ENCODE results near the gene TRIML2. TPM values are rescaled to one million over a fixed set of nuclear protein-coding genes. Genes with fewer than 3 reads are reported as not detected.

Gene TRIML2
- polyA plus RNA-seq, 1 donor (not counting 4 experiments of a cell fraction or from before 2014, with no cell fraction given): 46.9 TPM

DNA sequence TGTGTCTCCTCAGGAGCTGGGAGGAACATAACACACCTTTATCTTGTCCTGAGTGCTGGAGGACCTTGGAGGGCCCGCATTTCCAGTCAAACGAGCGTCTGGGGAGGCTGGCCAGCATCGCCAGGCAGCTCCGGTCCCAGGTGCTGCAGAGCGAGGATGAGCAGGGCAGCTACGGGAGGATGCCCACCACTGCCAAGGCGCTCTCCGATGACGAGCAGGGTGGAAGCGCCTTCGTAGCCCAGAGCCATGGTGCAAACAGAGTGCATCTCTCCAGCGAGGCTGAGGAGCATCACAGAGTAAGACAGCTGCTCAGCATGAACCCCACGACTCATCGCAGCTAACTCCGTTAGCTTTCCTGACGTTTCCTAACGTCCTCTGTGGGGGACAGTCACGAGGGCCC is 30.3 kb upstream of the TRIML2 start:
- dilution Hi-C loops (cut with MboI; ENCODE audit: extremely low pct_ligation_motif_present, low sequenced_read_pairs): no loop called here
- Histone ChIP-seq H3K4me1 (ENCODE audit: control insufficient read depth, extremely low read depth, insufficient read depth, low read length) (no peaks in the 10 kb centered on the region), H3K9me1 (ENCODE audit: control insufficient read depth, extremely low read depth, insufficient read depth, low read length) (no peaks in the 10 kb centered on the region), H3K27ac (ENCODE audit: control insufficient read depth, insufficient read depth, low read length) (no peak overlapping the region), H3K9me3 (ENCODE audit: control insufficient read depth, low read depth, low read length) (no peaks in the 10 kb centered on the region), H2AFZ (ENCODE audit: control insufficient read depth, low read length) (no peak overlapping the region), H3K9ac (ENCODE audit: control insufficient read depth, extremely low read depth, insufficient read depth, low read length) (no peak overlapping the region), H4K20me1 (ENCODE audit: control insufficient read depth, extremely low read depth, insufficient read depth, low read length) (no peaks in the 10 kb centered on the region), H3K27me3 (ENCODE audit: control insufficient read depth, extremely low read depth, insufficient read depth, low read length) (no peaks in the 10 kb centered on the region), H3K4me2 (ENCODE audit: control insufficient read depth, extremely low read depth, insufficient read depth, low read depth, low read length) (no peak overlapping the region), H3K79me2 (ENCODE audit: control insufficient read depth, insufficient read depth, low read length) (no peaks in the 10 kb centered on the region), H3K4me3 (ENCODE audit: control insufficient read depth in 2 of 3, extremely low read depth in 1 of 3, insufficient read depth in 2 of 3, low read depth in 1 of 3, low read length in 3 of 3) (no peak overlapping the region), H3K36me3 (ENCODE audit: control insufficient read depth in 2 of 2, extremely low read depth in 1 of 2, insufficient read depth in 2 of 2, low read length in 2 of 2) (no peaks in the 10 kb centered on the region)
- FAIRE-seq: no peak
- no peak for TF ChIP-seq EZH2 (IDR thresholded peaks at IDR 0.05; ENCODE audit: low read length)
- TF ChIP-seq, protein P1, sequence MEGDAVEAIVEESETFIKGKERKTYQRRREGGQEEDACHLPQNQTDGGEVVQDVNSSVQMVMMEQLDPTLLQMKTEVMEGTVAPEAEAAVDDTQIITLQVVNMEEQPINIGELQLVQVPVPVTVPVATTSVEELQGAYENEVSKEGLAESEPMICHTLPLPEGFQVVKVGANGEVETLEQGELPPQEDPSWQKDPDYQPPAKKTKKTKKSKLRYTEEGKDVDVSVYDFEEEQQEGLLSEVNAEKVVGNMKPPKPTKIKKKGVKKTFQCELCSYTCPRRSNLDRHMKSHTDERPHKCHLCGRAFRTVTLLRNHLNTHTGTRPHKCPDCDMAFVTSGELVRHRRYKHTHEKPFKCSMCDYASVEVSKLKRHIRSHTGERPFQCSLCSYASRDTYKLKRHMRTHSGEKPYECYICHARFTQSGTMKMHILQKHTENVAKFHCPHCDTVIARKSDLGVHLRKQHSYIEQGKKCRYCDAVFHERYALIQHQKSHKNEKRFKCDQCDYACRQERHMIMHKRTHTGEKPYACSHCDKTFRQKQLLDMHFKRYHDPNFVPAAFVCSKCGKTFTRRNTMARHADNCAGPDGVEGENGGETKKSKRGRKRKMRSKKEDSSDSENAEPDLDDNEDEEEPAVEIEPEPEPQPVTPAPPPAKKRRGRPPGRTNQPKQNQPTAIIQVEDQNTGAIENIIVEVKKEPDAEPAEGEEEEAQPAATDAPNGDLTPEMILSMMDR (optimal IDR thresholded peaks at IDR 0.05 in 1 of 3, IDR thresholded peaks at IDR 0.05 in 1 of 3, conservative IDR thresholded peaks at IDR 0.05 in 1 of 3; ENCODE audit: extremely low read depth in 1 of 3, insufficient read depth in 2 of 3, low read length in 3 of 3): no peak
- no peak for DNase-seq (ENCODE audit: low read depth, low spot score)

DNA sequence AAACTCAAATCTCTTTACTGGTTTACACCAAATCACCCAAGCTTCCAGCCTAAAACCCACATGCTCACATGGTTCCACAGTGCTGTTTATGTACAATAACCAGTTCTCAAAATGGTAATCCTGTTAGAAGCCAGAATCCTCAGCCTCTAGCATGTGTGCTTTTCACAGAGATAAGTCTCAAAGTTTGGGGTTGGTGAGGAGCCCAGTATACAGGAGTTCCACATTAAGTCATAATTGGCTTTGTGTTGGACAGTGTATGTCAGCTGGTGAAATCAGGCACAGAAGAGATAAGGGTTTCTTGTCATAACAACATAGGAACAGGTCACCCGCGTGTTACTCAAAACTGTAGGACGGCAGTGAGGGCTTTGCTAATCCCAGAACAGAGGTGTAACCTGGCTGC is 29.7 kb upstream of the TRIML2 start, which contains the start of gene TRIML1:
Gene TRIML1, plus strand, starts transcription at position 301 of the 400 bp plus-strand sequence. CDS start 118 bp downstream, outside the sequence.
- H2AFZ ChIP-seq (ENCODE audit: control insufficient read depth, low read length): no peak within 1 kb of the TSS
- dilution Hi-C loops (cut with MboI; ENCODE audit: extremely low pct_ligation_motif_present, low sequenced_read_pairs): no loop called here

More for the DNA sequence above, 29.7 kb upstream of the TRIML2 start, which contains the start of gene TRIML1:
- Histone ChIP-seq H3K27ac (ENCODE audit: control insufficient read depth, insufficient read depth, low read length) (no peak within 1 kb of the TSS), H3K36me3 (ENCODE audit: control insufficient read depth in 2 of 2, extremely low read depth in 1 of 2, insufficient read depth in 2 of 2, low read length in 2 of 2) (no peaks in the 10 kb centered on the region), H3K27me3 (ENCODE audit: control insufficient read depth, extremely low read depth, insufficient read depth, low read length) (no peaks in the 10 kb centered on the region), H3K4me1 (ENCODE audit: control insufficient read depth, extremely low read depth, insufficient read depth, low read length) (no peaks in the 10 kb centered on the region), H3K9ac (ENCODE audit: control insufficient read depth, extremely low read depth, insufficient read depth, low read length) (no peak within 1 kb of the TSS), H4K20me1 (ENCODE audit: control insufficient read depth, extremely low read depth, insufficient read depth, low read length) (no peaks in the 10 kb centered on the region), H3K4me3 (ENCODE audit: control insufficient read depth in 2 of 3, extremely low read depth in 1 of 3, insufficient read depth in 2 of 3, low read depth in 1 of 3, low read length in 3 of 3) (no peak within 1 kb of the TSS), H3K9me3 (ENCODE audit: control insufficient read depth, low read depth, low read length) (no peaks in the 10 kb centered on the region), H3K79me2 (ENCODE audit: control insufficient read depth, insufficient read depth, low read length) (no peaks in the 10 kb centered on the region), H3K4me2 (ENCODE audit: control insufficient read depth, extremely low read depth, insufficient read depth, low read depth, low read length) (no peak within 1 kb of the TSS), H3K9me1 (ENCODE audit: control insufficient read depth, extremely low read depth, insufficient read depth, low read length) (no peaks in the 10 kb centered on the region)
- no peak for TF ChIP-seq EZH2 (IDR thresholded peaks at IDR 0.05; ENCODE audit: low read length)
- TF ChIP-seq, protein P1 (optimal IDR thresholded peaks at IDR 0.05 in 1 of 3, IDR thresholded peaks at IDR 0.05 in 1 of 3, conservative IDR thresholded peaks at IDR 0.05 in 1 of 3; ENCODE audit: extremely low read depth in 1 of 3, insufficient read depth in 2 of 3, low read length in 3 of 3): no peak
- FAIRE-seq: no peak
- DNase-seq (ENCODE audit: low read depth, low spot score): no peak

Data from keratinocyte (primary cell).